GM12873 (cell line): ENCODE data around the gene MBD2.

Source experiments
- CTCF ChIP-seq: IDR thresholded peaks from 2 replicates; pipeline ENCODE4 v1.5.1; 2012; ENCODE audit warnings: low read depth, mild to moderate bottlenecking, moderate library complexity, low read length, control low read depth; ENCODE audit not compliant: insufficient read depth; ENCODE audit errors: missing control alignments

MBD2 gene

GRCh38 chr18:54127759-54128378 is 96.6 kb downstream of the MBD2 start:
- TF ChIP-seq CTCF: peak; percentile 56

- no peak for TF ChIP-seq CTCF
These were observed 99.0 kb downstream of the MBD2 start for GRCh38 chr18:54125429-54125828.

GRCh38 chr18:54119524-54120019 is 104.9 kb downstream of the MBD2 start:
- TF ChIP-seq CTCF: peak; percentile 77

DNA sequence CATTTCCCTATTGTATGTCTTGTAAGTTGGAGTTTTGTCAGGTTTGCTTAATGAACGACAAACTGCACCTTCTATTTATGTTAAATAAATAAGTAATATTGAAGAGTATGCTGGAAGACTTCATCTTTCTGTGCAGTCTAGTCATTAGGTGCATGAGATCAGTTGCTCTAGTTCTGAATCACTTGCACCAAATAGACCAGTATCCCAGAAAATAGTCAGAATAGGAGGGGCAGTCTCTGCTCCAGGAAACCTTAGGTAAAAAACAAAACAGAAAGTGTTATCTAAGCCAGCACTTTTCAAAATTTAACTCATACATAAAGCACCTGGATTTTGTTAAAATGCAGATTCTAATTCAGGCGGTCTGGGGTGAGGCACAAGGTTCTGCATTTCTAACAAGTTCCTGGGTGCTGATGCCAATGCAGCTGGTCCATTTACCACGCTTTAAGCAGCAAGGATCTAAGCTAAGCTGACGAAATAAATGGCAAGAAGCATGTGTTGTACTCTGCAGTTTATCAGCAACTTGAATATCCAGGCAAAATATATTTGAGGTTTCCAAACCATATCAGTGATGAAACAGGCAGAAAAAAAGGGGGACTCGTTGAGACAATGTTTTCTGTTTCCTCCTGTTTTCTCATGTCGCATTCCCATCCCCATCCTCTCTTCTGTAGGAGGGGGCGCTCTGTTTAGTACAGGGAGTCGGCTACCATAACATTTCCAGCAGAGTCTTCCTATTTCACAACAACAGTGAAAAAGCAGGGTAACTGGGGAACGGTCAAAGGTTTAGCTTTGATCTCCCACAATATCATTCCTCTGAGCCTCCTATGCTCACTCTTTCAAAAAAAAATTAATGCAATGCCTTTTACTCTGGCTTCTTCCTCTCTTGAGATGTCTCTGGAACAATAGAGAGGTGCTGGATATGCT is 106.4 kb downstream of the MBD2 start:
- no peak for TF ChIP-seq CTCF

DNA sequence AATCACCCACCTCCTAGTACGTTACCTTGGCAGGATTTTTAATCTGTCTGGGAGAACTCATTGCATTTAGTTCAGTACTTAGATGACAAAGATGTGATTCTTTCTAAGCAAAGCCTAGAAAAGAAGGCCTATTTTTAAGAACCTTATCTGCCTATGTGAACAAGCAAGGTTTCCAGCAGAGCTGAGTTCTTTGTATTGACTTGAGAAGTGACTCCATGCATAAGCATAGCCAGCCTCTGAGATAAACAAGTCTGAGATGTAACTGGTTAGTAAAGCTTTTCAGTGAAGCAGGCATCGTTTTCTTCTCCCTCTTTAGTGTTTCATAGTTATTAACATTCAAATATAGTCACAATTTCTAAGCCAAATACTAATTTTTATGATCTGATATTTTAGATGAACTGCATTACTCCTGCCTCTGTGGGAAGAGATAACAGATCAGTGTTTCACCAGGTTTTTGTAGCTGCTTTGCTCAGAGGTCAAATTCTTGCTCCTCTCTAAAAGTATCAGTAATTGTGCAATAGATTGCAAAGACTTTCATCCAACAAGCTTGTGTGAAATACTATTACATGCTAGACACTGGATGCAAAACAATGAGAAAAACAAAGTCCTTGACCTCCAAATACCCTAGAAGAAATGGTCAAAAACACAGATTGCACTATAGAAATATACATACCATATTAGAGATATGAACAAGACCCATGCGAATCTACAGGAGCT is 107.8 kb downstream of the MBD2 start:
- no peak for TF ChIP-seq CTCF

- no peak for TF ChIP-seq CTCF
These were observed 112.1 kb downstream of the MBD2 start for GRCh38 chr18:54112356-54112755.
